ENCODE measurements around the gene AGMO. TPM values are rescaled to one million over a fixed set of nuclear protein-coding genes. Genes with fewer than 3 reads are reported as not detected.

The AGMO gene
- total RNA-seq, 1 donor from 2014 or later: 0.36 TPM

DNA sequence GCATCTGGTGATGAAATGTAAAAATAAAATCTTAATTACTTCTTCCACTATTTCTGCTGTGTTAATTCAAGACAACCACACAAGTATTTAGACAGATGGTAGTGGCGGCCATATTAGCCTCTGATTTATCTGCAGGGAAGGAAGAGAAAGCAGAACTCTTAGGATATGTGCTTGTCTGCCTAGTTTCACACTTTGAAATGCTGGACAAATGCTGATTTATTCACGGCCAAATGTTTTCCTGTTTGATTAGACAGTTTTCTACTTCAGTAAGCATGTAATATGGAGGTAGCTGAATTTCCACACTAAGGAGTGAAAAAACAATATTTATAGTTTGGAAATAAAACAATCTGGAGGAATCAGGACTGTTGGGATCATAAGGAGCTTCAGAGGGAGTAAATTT is 158.1 kb downstream of the AGMO start:
- no peak for DNase-seq
- Histone ChIP-seq H3K27ac (replicated peaks) (no peak overlapping the region), H3K4me3 (no peak overlapping the region), H3K27me3 (ENCODE audit: low read depth) (no peaks in the 10 kb centered on the region), H3K36me3 (no peaks in the 10 kb centered on the region), H3K9me3 (replicated peaks) (no peaks in the 10 kb centered on the region), H3K4me1 (no peaks in the 10 kb centered on the region)
- no peak for TF ChIP-seq CTCF (IDR thresholded peaks at IDR 0.05; ENCODE audit: borderline replicate concordance)
- intact Hi-C loops (cut with micrococcal nuclease): no loop called here

- H3K36me3 ChIP-seq: no peaks in the 10 kb centered on the region
- intact Hi-C loops (cut with micrococcal nuclease): no loop called here
- H3K27me3 ChIP-seq (ENCODE audit: low read depth): no peaks in the 10 kb centered on the region
- no peak overlapping the region for H3K27ac ChIP-seq (replicated peaks)
- TF ChIP-seq CTCF (IDR thresholded peaks at IDR 0.05; ENCODE audit: borderline replicate concordance): no peak
- no peak overlapping the region for H3K4me3 ChIP-seq
- no peaks in the 10 kb centered on the region for H3K4me1 ChIP-seq
- H3K9me3 ChIP-seq (replicated peaks): no peaks in the 10 kb centered on the region
- DNase-seq: no peak
These were observed 158.5 kb downstream of the AGMO start for GRCh38 chr7:15403315-15403714.

DNA sequence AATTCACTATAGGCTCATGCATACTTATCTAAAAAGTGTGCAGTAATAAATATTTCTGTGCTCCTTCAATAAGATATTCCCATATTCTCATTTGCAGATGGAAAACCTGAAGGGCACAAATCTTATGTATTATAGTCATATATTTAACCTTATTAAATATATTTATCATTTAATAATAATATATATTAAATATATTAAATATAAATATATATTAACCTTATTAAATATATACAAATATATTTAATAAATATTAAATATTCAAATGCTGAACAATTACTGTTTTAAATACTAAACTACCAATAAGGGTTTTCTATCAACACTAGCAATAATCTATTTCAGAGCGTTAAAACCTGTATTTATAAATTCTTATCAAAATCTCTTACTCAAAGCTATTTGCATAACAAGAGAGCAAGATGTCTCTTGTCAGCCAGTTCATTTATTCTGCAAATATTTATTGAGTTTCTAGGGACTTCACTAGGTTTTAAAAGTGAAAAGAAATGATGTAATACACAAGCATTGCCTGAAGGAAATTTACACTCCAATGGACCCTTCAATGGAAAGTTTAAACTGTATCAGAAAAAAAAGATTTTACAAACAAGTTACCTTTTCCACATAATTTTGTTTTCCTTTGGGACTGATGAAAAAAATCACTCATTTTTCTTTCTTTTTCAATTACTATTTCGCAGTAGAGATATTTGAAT is 159.2 kb downstream of the AGMO start:
- no peaks in the 10 kb centered on the region for H3K36me3 ChIP-seq
- TF ChIP-seq CTCF (IDR thresholded peaks at IDR 0.05; ENCODE audit: borderline replicate concordance): no peak
- H3K4me1 ChIP-seq: no peaks in the 10 kb centered on the region
- intact Hi-C loops (cut with micrococcal nuclease): no loop called here
- no peak overlapping the region for H3K27ac ChIP-seq (replicated peaks)
- no peak for DNase-seq
- no peak overlapping the region for H3K4me3 ChIP-seq
- no peaks in the 10 kb centered on the region for H3K9me3 ChIP-seq (replicated peaks)
- H3K27me3 ChIP-seq (ENCODE audit: low read depth): no peaks in the 10 kb centered on the region

- Histone ChIP-seq H3K27ac (replicated peaks) (no peak overlapping the region), H3K27me3 (ENCODE audit: low read depth) (no peaks in the 10 kb centered on the region), H3K4me1 (no peaks in the 10 kb centered on the region), H3K9me3 (replicated peaks) (peaks cover 5% of the 10 kb centered on the region), H3K4me3 (no peak overlapping the region), H3K36me3 (no peaks in the 10 kb centered on the region)
- no peak for TF ChIP-seq CTCF (IDR thresholded peaks at IDR 0.05; ENCODE audit: borderline replicate concordance)
- intact Hi-C loops (cut with micrococcal nuclease): no loop called here
- no peak for DNase-seq
These were observed 161.4 kb downstream of the AGMO start for GRCh38 chr7:15400440-15400839.

DNA sequence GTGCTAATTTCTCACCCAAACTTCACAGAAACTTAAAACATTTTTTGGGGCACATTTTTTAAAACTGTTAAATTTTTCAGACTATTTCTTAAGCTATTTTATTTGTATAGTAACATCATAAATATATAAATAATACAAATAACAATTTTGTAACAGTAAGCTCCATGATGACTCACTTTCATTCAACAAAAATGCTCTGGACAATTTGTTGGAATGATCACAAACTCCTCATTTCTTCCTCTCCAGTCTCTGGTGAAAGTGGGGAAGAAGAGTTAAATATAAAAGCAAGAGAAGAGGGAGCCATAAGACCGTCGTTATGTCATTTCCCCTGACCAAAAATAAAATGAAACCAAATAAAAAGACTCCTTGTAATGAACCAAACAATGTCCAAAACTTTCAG is 162.4 kb downstream of the AGMO start:
- no peak for DNase-seq
- intact Hi-C loops (cut with micrococcal nuclease): no loop called here

More for the DNA sequence above, 162.4 kb downstream of the AGMO start:
- H3K27me3 ChIP-seq (ENCODE audit: low read depth): no peaks in the 10 kb centered on the region
- H3K27ac ChIP-seq (replicated peaks): no peak overlapping the region
- H3K9me3 ChIP-seq (replicated peaks): peaks cover 5% of the 10 kb centered on the region
- TF ChIP-seq CTCF (IDR thresholded peaks at IDR 0.05; ENCODE audit: borderline replicate concordance): no peak
- no peaks in the 10 kb centered on the region for H3K36me3 ChIP-seq
- no peak overlapping the region for H3K4me3 ChIP-seq
- no peaks in the 10 kb centered on the region for H3K4me1 ChIP-seq

Measured in left ventricle myocardium inferior (tissue), 1 donor.